DND-41 (cell line): Measurements from ENCODE around the gene RNU1-4.
"Not testable (repeated sequence)": the region's sequence is repeated elsewhere in the genome, so short reads cannot be mapped to it uniquely, and the experiment has no call there.

ENCODE experiments used
- CTCF ChIP-seq: IDR thresholded peaks from 2 replicates; pipeline ENCODE4 v1.5.1; 2012; ENCODE audit warnings: borderline replicate concordance, low read length, moderate library complexity, mild to moderate bottlenecking; ENCODE audit not compliant: poor library complexity, severe bottlenecking; ENCODE audit errors: extremely low read depth
- EZH2 ChIP-seq: IDR thresholded peaks from 3 replicates; pipeline ENCODE4 v1.6.1; 2012; ENCODE audit warnings: borderline replicate concordance, low read depth, mild to moderate bottlenecking, moderate library complexity, low read length, inconsistent platforms; ENCODE audit not compliant: severe bottlenecking

DNA sequence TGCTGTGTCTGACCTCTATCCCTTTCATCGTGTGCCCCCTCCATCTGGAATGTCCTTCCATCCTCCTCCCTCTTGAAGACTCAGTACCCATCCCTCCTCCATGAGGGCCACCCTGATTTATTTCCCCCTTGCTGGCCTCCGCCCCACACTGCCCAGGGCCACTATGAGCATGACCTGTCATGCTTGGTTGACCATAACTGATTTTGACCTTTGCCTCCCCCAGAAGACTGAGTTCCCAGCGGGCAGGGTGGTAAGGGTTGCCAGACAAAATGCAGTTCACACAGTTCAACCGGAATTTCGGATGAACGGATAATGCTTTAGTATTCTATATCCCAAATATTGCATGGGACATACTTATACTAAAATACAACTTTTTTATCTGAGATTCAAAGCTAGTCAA is 31.6 kb upstream of the RNU1-4 start:
- not testable (repeated sequence) for TF ChIP-seq CTCF, EZH2
